H4 (cell line): ENCODE data around the gene CALM3. TPM values are rescaled to one million over a fixed set of nuclear protein-coding genes. Genes with fewer than 3 reads are reported as not detected.
"Not testable (repeated sequence)": the region's sequence is repeated elsewhere in the genome, so short reads cannot be mapped to it uniquely, and the experiment has no call there.

ENCODE experiments used
- DNase-seq: peaks from one replicate; pipeline ENCODE4 v3.0.0-alpha.2; 2015; ENCODE audit warnings: low spot score
- total RNA-seq: library from RNA; depleted of rRNA; stranded (reverse); fragments of >200 nt; shearing (Covaris generic); gene quantifications from 2 replicates; pipeline ENCODE4 v1.2.3, GENCODE V29; 2014

The CALM3 gene
- total RNA-seq, 1 experiment from 2014 or later: 166 TPM

GRCh38 chr19:46614114-46614722 lies 13.1 kb downstream of the CALM3 start:
- peak; percentile 72 for DNase-seq

GRCh38 chr19:46615966-46616365 lies 14.8 kb downstream of the CALM3 start:
- no peak for DNase-seq

GRCh38 chr19:46616631-46617322 lies 15.6 kb downstream of the CALM3 start:
- peak; percentile 72 for DNase-seq

- DNase-seq: no peak
Observed at GRCh38 chr19:46617601-46618000, 16.5 kb downstream of the CALM3 start.

GRCh38 chr19:46618670-46619231 lies 17.6 kb downstream of the CALM3 start:
- DNase-seq: no peak

- no peak for DNase-seq
Observed at GRCh38 chr19:46620267-46620666, 19.1 kb downstream of the CALM3 start.

GRCh38 chr19:46620716-46621115 lies 19.6 kb downstream of the CALM3 start:
- no peak for DNase-seq

- DNase-seq: no peak
Observed at GRCh38 chr19:46621191-46622117, 20.3 kb downstream of the CALM3 start.

- DNase-seq: no peak
Observed at GRCh38 chr19:46622118-46622446, 21.0 kb downstream of the CALM3 start.

GRCh38 chr19:46623915-46624502 lies 22.9 kb downstream of the CALM3 start:
- no peak for DNase-seq

GRCh38 chr19:46624958-46625661 lies 24.0 kb downstream of the CALM3 start, which contains the start of gene PTGIR:
Gene PTGIR (minus strand): TSS chr19:46625089. CDS start chr19:46624225, 864 bp downstream.
- peak; percentile 46 for DNase-seq

GRCh38 chr19:46625731-46626130 lies 24.6 kb downstream of the CALM3 start:
- DNase-seq: no peak

- no peak for DNase-seq
Observed at GRCh38 chr19:46626446-46626845, 25.3 kb downstream of the CALM3 start.

- DNase-seq: not testable (repeated sequence)
Observed at GRCh38 chr19:46628970-46629369, 27.8 kb downstream of the CALM3 start.

- DNase-seq: no peak
Observed at GRCh38 chr19:46629546-46630025, 28.5 kb downstream of the CALM3 start.

- DNase-seq: no peak
Observed at GRCh38 chr19:46630586-46631205, 29.6 kb downstream of the CALM3 start.

GRCh38 chr19:46631481-46631880 lies 30.4 kb downstream of the CALM3 start:
- no peak for DNase-seq

GRCh38 chr19:46633130-46633529 lies 32.0 kb downstream of the CALM3 start:
- no peak for DNase-seq

- DNase-seq: peak; percentile 64
Observed at GRCh38 chr19:46634045-46634655, 33.0 kb downstream of the CALM3 start.

- no peak for DNase-seq
Observed at GRCh38 chr19:46634656-46635218, 33.6 kb downstream of the CALM3 start.
